ENCODE results near the gene CFAP251.
"Not testable (repeated sequence)": the region's sequence is repeated elsewhere in the genome, so short reads cannot be mapped to it uniquely, and the experiment has no call there.

Gene CFAP251

DNA sequence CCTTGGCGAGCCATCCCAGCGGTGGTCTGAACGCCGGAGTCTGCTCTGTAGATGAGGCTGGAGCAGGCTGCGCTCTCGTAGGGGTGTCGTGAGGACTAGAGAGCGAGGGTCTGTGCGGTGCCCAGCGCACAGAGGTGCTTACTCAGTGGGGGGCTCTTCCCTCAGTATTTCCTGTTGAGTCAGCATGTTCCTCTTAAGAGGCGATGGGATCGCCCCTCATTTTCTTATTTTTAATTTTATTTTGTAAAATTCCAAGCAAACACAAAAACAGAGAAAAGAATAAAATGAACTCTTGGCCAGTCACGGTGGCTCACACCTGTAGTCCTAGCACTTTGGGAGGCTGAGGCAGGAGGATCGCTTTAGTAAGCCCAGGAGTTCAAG, 62.5 kb downstream of the CFAP251 start:
- no peak for DNase-seq

DNA sequence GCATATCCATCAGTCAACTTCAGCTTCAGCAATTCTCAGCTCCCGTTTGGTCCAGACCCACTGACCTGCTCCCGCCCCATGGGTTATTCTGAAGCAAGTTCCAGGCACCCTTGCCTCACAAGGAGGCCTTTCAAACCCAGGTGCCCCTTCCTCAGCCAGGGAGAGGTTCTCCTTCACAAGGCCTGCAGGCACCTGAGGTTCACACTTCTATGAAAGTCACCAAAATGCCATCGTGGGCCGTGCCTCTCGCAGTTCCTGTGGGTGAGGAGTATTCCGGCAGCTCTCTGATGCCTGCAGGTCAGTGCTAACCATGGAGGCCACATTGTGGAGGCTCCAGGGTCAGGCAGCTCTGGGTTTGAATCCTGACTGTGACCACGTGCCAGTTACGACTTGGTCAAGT, 63.1 kb downstream of the CFAP251 start:
- DNase-seq = no peak

DNA sequence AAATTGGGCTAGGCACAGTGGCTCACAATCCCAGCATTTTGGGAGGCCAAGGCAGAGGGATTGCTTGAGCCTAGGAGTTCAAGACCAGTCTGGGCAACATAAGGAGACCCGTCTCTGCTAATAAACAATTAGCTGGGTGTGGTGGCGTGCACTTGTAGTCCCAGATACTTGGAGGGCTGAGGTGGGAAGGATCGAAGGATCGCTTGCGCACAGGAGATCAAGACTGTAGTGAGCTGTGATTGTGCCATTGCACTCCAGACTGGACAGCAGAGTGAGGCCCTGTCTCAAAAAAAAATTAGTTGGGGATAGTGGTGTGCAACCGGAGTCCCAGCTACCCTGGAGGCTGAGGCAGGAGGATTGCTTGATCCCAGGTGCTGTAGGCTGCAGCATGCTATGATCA, 64.6 kb downstream of the CFAP251 start:
- no peak for DNase-seq

DNA sequence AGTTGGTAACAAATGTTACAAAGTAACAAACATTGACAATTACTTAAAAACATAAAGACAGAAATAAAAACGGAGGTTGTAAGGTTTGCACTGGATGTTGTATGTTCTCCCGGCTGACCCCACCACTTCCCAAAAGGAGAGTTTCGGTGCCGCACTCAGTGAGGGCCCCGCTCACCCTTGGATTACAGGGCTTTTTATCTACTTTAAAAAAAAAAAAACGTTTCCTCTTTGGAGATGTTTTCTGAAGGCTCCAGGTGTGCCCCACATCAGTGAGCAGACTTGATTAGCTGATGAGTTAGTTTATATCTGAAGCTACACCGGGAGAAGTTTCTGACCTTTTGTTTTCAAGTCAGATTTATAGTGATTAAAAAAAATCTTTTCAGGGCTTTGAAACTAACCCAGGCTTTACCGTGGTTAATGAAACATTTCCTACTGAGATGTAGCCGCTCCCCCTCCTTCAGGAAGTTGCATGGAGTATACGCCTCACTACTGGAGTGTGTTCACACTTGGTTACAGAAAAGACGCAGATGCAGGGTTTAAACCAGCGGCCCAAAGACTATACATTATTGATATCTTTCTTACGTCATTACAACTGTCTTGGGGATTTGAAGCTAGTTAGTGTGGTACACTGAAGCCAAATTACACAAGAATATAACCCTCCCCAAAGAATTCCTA, 65.3 kb downstream of the CFAP251 start:
- DNase-seq = peak; percentile 17

DNA sequence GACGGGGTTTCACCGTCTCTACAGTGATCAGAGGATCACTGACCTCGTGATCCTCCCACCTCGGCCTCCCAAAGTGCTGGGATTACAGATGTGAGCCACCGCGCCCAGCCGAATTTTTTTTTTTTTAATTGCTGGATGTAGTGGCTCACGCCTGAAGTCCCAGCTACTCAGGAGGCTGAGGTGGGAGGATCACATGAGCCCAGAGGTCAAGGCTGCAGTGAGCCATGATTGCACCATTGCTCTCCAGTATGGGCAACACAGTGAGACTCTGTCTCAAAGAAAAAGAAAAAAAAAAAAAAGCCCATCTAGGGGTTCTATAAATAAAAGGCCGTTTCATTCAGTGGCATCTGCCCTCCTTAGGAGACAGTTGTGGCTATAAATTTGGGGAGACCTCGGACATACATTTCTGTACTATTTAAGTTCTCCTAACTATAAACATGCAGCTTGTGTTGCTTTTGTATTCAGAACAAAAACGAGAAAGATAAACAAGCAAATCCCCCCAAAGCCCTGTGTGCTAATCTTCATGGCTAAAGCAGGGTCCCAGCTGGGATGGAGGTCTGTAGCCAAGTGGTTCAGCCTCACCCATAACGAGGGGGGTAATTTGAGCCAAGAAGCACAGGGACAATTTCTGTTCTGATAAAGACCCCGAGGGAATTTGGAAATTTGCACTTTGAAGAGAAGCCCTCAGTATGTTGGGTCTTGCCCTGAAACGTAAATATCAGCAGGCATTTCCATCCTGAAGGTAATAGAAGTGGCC, 68.3 kb downstream of the CFAP251 start:
- DNase-seq = no peak

DNA sequence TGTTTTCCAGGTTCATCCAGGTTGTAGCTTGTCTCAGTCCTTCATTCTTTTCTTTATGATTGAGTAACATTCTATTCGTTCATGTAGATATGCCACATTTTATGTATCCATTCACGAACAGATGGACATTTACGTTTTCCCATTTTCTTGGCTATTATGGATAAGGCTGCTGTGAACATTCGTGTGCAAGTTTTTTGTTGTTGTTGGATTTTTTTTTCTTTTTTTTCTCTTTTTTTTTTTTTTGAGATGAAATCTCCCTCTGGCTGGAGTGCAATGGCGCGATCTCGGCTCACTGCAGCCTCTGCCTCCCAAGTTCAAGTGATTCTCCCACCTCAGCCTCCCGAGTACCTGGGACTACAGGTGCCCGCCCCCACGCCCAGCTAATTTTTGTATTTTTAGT, 70.1 kb downstream of the CFAP251 start:
- not testable (repeated sequence) for DNase-seq

DNA sequence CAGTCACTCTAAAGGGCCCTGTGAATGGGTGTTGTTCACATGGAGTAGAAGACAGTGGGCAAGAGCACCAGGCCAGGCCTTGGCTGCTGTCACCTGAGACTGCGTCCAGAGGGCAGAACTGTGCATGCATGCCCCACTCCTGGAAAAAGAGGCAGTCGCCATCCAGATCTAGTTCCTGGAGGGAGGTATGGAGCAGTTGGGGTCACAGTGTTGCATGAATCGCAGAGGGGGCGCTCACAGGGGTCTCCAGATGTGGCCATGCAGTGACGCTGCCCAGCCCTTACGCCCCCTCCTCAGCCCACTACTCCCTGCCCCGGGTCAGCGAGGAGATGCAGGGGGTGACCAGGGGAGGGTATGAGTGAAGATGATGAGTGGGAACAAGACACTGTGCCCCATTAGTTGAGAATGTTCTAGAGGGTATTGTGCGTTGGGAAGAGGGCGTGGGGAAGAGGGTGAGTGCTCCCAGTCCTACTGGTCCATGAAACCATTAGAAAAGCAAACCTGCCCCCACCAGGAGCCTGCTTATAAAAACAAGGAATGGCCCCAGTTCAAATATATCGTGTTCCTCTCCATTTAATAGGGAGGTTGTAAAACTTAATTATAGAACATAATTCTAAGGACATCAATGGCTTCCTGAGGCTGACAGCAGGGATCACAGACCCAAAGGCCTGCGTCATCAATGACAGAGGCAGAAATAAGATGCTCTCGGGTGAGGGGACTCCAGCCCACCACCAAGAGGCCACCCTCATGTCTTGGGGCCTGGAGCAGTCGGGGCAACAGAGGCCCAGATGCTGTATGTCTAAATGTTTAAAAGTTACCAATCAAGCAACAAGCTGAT, 71.1 kb downstream of the CFAP251 start:
- DNase-seq = no peak

DNA sequence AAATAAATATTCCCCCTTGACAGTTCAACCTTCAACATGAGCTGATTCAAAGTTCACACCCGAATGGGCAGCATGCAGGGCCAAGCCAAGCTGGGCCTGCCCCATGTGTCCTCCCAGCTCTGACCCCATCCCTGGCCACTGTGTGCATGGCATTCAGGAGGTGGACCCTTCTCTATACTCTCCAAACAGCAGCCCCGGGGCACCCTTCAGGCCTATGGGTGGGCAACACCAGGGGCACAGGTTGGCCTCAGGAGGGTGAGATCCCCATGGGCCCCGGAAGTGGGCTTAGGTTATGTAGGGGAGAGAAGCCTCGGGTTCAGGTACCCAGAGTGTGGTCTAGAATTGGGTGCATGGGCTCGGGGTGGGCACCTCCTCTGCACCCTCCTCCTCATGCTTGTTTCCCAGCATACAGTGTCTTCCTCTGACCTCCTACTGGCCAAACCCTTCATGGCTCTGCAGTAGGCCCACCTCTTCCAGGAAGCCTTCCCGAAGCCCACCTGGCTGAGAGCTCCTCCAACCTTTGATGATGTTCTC, 71.8 kb downstream of the CFAP251 start:
- DNase-seq = no peak

DNA sequence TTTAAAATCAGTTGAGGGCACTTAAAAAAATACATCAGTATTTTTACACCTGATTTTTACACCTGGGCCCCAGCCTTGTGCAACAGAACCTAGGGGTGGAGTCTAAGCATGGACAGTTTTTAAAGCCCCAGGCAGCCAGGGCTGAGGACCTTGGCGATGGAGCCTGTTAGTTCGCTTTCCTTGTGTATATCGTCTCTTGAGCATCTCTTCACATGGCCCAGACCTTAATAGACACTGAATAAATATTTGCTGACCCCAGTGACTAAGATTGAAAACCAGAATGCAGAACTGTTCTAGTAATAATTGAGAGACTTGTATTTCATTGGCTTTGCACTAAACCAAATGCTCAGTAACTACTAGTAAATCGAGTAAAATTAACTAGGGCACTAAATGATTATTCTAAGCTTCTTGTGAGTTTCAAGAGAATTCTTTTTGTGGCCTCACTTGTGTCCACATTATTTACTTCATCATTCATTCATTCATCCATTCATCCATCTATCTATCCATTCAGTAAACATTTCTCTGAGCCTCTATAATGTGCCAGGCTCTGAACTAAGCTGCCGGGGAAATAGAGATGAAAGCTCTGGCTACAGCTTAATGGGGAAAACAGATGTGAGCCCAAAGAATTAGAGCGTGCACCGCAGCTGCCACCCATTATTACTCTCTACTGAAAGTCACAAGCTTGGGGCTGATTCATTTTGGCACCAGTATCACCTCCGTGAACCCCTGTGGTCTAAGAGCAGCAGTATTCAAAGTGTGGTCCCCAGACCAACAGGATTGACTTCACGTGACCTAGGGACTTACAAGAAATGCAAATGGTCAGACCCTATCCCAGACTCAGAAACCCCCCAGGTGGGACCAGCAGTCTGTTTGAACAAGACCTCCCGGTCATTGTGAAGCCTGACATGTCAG, 72.6 kb downstream of the CFAP251 start:
- no peak for DNase-seq

DNA sequence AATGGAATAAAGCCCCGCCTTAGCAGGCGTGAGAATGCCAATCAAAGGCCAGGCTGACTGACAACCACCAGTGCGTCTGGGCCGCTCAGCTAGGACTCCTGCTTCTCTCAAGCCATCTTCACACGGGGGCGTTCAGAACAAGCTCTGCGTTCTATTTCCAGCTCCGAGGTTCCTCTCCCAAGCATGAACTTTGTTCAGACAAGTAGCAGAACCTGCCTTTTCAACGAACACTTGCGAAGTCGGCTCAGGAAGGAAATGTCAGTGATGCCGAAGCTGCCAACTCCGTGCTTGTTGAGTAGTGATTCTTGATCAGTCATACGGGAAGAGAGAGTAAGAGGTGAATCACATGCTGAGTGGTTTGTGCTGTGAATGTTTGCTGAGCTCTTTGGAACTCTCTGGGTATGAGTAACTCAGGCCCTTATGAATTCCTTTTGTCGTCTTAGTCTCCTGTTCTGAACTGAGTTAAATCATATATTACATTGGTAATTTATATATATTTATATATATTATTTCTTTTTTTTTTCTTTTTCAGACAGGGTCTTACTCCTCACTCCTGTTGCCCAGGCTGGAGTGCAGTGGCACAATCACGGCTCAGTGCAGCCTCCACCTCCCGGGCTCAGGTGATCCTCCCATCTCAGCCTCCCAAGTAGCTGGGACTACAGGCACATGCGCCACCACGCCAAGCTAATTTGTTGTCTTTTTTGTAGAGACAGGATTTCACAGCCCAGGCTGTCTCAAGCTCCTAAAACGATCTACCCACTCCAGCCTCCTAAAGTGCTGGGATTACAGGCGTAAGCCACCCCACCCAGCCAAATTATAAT, 73.9 kb downstream of the CFAP251 start:
- DNase-seq = peak; percentile 67

DNA sequence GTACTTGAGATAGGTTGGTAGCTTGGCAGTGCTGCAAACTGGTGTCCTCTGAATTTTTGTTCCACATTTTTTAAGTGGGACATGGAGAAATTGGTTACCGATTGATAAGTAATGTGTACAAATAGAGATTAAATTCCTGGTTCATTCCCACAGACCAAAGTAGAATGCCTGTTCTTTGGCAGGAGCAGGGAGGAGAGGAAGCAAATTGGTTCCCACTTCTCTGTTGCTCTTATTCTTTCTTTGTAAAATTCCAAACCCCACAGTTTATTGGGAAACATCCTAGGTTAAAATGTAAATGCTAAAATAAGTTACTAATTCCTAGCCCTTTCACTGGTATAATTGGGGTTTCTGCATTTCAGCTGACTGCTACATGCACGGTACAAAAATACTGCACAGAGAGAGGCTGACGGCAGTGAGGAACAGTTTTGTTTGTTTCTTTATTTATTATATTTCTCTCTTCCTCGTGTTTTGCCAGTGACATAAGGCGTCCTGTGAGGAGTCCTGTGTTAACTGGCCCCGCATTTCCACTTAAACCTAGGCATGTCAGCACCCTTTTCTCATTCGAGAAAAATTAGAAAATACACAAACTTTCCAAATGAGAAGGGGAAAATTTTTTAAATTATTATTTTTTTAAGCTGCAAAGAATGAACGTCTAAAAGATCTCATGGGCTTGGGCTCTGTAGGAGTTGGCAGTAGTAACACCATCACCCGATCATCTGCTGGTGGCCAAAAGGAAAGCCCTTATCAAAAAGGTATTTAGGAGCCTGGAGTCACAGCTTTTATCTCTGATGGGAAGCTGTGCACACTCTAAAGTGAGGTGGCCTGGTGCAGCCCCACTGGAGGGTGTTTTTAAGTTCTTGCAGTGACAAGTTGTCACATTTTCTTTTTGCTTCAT, 77.9 kb downstream of the CFAP251 start:
- no peak for DNase-seq

DNA sequence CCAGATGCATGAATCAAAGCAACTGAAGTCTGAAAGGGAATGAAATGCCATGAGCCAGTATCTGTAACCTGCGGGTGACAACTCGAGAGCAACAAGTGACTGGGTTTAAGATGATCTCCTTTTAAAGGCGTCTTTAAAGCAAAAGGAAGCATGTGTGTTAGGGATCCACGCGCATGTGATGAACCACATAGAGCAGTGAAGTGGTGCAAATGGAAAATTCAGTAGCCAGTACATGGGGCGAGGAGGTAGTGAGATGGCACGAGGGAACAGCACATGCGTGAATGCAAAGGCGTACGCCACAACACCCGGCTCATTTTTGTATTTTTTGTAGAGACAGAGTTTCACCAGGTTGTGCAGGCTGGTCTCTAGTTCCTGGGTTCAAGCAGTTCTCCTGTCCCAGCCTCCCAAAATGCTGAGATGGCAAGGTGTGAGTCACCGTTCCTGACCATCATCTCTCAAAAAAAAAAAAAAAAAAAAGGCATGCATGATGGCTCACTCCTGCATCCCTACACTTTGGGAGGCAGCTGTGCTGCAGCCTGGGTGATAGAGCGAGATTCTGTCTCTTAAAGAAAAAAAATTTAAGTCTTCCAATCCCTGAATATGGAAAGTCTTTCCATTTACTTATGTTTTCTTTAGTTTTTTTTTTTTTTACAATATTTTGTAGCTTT, 78.7 kb downstream of the CFAP251 start:
- DNase-seq = no peak

DNA sequence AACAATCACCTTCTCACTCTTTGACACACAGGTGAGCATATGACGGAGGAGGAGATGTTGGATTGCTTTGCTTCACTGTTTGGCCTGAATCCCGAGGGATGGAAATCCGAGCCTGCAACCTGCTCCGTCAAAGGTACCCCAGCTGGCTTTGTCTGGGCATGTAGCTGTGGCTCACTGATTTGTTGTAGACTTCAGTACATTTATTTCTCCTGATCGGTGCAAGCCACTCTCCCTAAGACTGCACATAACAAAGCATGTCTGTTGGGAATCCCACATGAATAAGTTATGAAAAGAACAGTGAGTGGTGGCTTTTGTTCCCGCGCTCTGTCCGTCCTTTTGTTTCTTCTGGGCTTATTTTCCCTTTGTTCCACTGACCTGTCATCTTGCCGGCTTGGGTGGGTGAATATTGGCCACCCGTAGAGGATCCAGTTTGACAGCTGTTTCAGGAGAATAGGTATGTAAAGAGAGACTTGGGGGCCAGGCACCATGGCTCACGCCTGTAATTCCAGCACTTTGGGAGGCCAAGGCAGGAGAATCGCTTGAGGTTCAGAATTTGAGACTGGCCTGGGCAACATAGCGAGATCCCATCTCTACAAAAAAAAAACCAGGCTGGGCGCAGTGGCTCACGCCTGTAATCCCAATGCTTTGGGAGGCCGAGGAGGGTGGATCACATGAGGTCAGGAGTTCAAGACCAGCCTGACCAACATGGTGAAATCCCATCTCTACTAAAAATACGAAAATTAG, 83.2 kb downstream of the CFAP251 start:
- DNase-seq = no peak

DNA sequence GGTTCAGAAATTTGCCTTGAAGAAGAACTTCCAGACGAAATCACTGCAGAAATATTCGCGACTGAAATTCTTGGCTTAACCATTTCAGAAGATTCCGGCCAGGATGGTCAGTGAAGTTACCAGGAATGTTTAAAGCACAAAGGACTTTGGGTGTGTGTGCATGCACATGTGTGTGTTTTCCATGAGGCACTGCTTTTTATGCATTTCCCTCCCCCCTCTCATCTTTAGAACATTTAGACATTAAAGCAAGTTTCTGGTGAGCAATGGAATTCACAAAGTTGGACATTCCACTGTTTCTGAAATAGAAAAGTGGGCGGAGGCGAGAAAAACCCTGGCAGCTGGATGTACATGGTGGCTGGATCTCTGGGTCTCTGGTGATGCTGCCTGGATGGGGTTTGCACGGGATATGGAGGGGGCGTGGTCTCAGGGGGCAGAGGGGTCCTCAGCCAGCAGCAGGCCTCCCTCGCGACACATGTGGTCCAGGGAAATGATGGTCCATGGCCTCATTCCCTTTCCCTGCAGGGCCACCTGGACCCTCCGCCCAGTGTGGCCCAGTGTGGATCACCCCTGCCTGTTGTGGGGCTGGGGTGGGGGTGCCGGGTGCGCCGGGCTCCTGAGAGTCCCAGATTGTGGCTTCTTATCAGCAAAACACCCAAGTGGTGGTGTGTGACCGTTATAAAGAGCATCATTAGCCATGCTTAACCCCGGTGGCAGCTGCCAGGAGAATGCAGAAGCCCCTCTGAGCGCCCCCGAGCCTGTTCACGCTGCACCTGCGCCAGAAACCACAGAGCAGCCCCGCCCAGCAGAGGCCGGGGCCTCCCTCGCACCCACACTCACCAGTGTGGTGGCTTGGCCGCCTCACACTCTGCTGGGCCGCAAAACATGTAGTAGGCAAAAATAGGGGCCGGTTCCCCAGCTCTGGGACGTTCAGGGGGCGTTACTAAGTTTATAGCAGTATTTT, 85.5 kb downstream of the CFAP251 start:
- DNase-seq = no peak

DNA sequence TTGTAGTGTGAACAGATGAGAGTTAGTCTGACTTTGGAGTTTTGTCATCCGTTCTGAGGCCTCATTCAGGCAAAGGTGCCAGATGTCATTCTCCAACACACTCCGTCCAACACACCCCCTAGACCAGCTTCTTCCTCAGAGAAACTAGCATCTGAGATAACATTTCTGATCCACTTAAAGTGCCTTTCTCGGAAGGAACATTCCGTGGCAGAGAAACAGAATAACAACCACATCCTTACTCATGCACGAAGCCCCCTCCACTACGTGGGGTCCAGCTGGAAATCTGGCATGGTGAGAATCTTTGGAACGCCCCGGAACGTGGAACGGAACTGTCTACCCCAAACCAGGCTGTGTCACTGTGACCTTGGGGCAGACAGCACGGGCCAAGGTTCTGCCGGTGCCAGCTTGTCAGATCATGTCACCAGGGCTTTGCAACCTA, 86.3 kb downstream of the CFAP251 start:
- no peak for DNase-seq

DNA sequence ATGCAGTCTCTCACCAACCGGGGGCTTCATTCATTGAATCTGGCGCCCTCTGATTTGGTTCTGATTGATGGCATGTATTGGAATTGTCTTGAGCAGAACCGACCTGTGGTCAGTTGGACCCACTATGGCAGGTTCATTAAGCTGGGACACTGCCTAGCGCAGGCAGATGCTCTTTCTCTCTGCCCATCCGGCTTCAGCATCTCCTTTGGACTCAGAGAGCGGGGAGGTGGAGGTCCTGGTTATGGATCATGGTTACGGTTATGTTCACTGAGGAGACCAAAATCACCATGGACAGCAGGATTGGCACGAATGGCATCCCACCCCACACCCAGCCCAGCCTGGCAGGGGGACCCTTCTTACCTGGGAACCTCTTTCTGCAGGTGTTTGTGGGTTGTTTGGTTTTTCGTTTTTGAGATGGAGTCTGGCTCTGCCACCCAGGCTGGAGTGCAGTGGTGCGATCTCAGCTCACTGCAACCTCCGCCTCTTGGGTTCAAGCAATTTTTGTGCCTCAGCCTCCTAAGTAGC, 86.9 kb downstream of the CFAP251 start:
- no peak for DNase-seq

DNA sequence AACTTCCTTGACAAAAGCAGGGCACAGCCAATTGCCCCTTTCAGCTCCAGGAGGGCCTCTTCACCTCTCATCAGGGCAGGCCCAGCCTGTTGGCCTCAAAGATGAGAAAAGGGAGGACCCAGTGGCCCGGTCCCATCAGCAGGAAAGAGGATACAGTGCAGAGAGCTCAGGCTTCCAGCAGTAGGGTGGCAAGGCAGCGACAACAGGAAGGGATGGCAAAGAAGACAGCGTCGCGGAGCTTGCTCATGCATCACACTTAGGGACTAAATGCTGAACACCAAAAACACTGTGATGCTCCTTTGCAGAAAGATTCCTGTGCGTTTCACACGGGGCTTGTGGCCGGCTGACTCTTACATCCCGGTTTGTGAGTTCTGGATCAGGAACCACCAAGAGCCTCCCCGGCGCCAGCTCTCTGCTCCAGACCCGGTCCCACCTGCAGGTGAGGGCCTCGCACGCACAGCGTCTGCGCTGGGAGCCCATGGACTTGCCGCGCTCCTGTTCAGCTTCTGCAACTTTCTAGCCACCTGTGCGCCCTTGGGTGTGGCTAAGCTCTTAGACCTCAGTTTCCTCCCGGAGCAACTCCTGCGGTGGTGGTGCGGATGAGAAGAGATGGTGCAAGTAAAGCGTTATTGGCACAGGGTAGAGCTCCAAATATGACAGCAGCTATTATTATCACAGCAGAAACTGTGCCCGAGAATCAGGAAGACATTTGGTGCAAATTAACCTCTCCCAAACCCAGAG, 88.0 kb downstream of the CFAP251 start:
- DNase-seq = peak; percentile 30
